Lower lobe of right lung (tissue), 2 donors: ENCODE data around the gene SEMA5B. TPM values are rescaled to one million over a fixed set of nuclear protein-coding genes. Genes with fewer than 3 reads are reported as not detected.

Source experiments
- ATAC-seq, 2 donors: fragments of 200-7000 bp; cut with Tn5 transposase; one replicate each; pipeline ENCODE4 v1.9.1; 2020 to 2022; ENCODE audit warnings: mild to moderate bottlenecking in 2 of 2, moderate library complexity in 2 of 2
- DNase-seq: peaks from one replicate; pipeline ENCODE4 v3.0.0-alpha.2; 2020
- H3K27ac ChIP-seq: fragments of 200-600 bp; one replicate; pipeline ENCODE4 v1.8.0; 2022
- H3K27me3 ChIP-seq: fragments of 200-600 bp; one replicate; pipeline ENCODE4 v1.8.0; 2022; ENCODE audit warnings: low read depth
- H3K36me3 ChIP-seq: fragments of 200-600 bp; one replicate; pipeline ENCODE4 v1.8.0; 2022; ENCODE audit warnings: mild to moderate bottlenecking
- H3K4me1 ChIP-seq: fragments of 200-600 bp; one replicate; pipeline ENCODE4 v1.8.0; 2022
- H3K4me3 ChIP-seq: fragments of 200-600 bp; one replicate; pipeline ENCODE4 v1.8.0; 2022; ENCODE audit warnings: mild to moderate bottlenecking
- H3K9me3 ChIP-seq: fragments of 200-600 bp; one replicate; pipeline ENCODE4 v1.8.0; 2022
- CTCF ChIP-seq: fragments of 200-600 bp; IDR thresholded peaks from one replicate; pipeline ENCODE4 v1.8.0; 2022; ENCODE audit warnings: antibody characterized with exemption, mild to moderate bottlenecking
- intact Hi-C: fragments of 100-400 bp; cut with DNase I; formaldehyde crosslinking; loops from one replicate; pipeline ENCODE4 v1.11.0; 2022
- total RNA-seq: library from RNA; stranded (reverse); fragmentation: NEBNext Ultra II Directional; extraction: Animal tissue kit (Norgen Biotek cat#: 25700); gene quantifications from one replicate; pipeline ENCODE4 v1.2.1, GENCODE V29; 2021
- donor health status: DM: no; HTN: yes; CAD: no; lungs with severe emphysema.

The SEMA5B gene
- total RNA-seq, 1 donor from 2014 or later, result 0.71 TPM

GRCh38 chr3:122911901-122912300 lies 115.7 kb downstream of the SEMA5B start:
- H3K4me3 ChIP-seq, result no peak overlapping the region
- intact Hi-C loops, result no loop called here
- DNase-seq, result no peak
- no peaks in the 10 kb centered on the region for H3K9me3 ChIP-seq
- no peak overlapping the region for H3K27ac ChIP-seq
- no peaks in the 10 kb centered on the region for H3K36me3 ChIP-seq
- ATAC-seq, result no peak
- TF ChIP-seq CTCF, result no peak
- no peaks in the 10 kb centered on the region for H3K4me1 ChIP-seq
- H3K27me3 ChIP-seq, result peaks cover 23% of the 10 kb centered on the region

- H3K36me3 ChIP-seq, result no peaks in the 10 kb centered on the region
- intact Hi-C loops, result no loop called here
- peaks cover 18% of the 10 kb centered on the region for H3K27me3 ChIP-seq
- no peak overlapping the region for H3K4me3 ChIP-seq
- no peak overlapping the region for H3K27ac ChIP-seq
- no peak for DNase-seq
- H3K9me3 ChIP-seq, result no peaks in the 10 kb centered on the region
- TF ChIP-seq CTCF, result no peak
- no peaks in the 10 kb centered on the region for H3K4me1 ChIP-seq
- ATAC-seq, result no peak
These were observed 119.3 kb downstream of the SEMA5B start for GRCh38 chr3:122908251-122908650.

GRCh38 chr3:122907471-122907870 lies 120.1 kb downstream of the SEMA5B start:
- Histone ChIP-seq H3K4me1 (no peaks in the 10 kb centered on the region), H3K9me3 (no peaks in the 10 kb centered on the region), H3K27me3 (peaks cover 10% of the 10 kb centered on the region), H3K4me3 (no peak overlapping the region), H3K27ac (no peak overlapping the region), H3K36me3 (no peaks in the 10 kb centered on the region)
- ATAC-seq (no peak), DNase-seq (no peak)
- no peak for TF ChIP-seq CTCF
- intact Hi-C loops, result no loop called here

- Histone ChIP-seq H3K27me3 (no peaks in the 10 kb centered on the region), H3K36me3 (no peaks in the 10 kb centered on the region), H3K27ac (no peak overlapping the region), H3K9me3 (no peaks in the 10 kb centered on the region), H3K4me1 (no peaks in the 10 kb centered on the region), H3K4me3 (no peak overlapping the region)
- ATAC-seq, result no peak
- TF ChIP-seq CTCF, result no peak
- no peak for DNase-seq
- intact Hi-C loops, result no loop called here
These were observed 124.4 kb downstream of the SEMA5B start for GRCh38 chr3:122903171-122903570.

GRCh38 chr3:122902326-122902725 lies 125.2 kb downstream of the SEMA5B start:
- Histone ChIP-seq H3K4me3 (no peak overlapping the region), H3K4me1 (no peaks in the 10 kb centered on the region), H3K36me3 (no peaks in the 10 kb centered on the region), H3K9me3 (no peaks in the 10 kb centered on the region), H3K27me3 (no peaks in the 10 kb centered on the region), H3K27ac (no peak overlapping the region)
- intact Hi-C loops, result no loop called here
- no peak for TF ChIP-seq CTCF
- ATAC-seq (no peak), DNase-seq (no peak)

- H3K4me1 ChIP-seq, result no peaks in the 10 kb centered on the region
- intact Hi-C loops, result no loop called here
- ATAC-seq, result no peak
- no peak for DNase-seq
- H3K36me3 ChIP-seq, result no peaks in the 10 kb centered on the region
- no peaks in the 10 kb centered on the region for H3K9me3 ChIP-seq
- no peak for TF ChIP-seq CTCF
- H3K4me3 ChIP-seq, result no peak overlapping the region
- H3K27me3 ChIP-seq, result no peaks in the 10 kb centered on the region
- no peak overlapping the region for H3K27ac ChIP-seq
These were observed 129.3 kb downstream of the SEMA5B start for GRCh38 chr3:122898298-122898697.
